Hematopoietic multipotent progenitor cell treated with erythropoietin and hydrocortisone succinate and interleukin-3 and kit ligand, for 17 days (in vitro differentiated cells): ENCODE measurements around the gene CACNG5.

Experiments
- DNase-seq: peaks from one replicate; pipeline ENCODE4 v3.0.0-alpha.2; 2015; ENCODE audit warnings: low spot score

Gene CACNG5

GRCh38 chr17:66826856-66827255 lies 8.1 kb upstream of the CACNG5 start:
- DNase-seq: no peak

GRCh38 chr17:66829386-66829864 lies 5.5 kb upstream of the CACNG5 start:
- DNase-seq: no peak

GRCh38 chr17:66829883-66830282 lies 5.0 kb upstream of the CACNG5 start:
- DNase-seq: no peak

- DNase-seq: no peak
Observed at GRCh38 chr17:66830451-66830850, 4.5 kb upstream of the CACNG5 start.

- no peak for DNase-seq
Observed at GRCh38 chr17:66831383-66832210, 3.3 kb upstream of the CACNG5 start.

- DNase-seq: no peak
Observed at GRCh38 chr17:66833201-66833600, 1.7 kb upstream of the CACNG5 start.

GRCh38 chr17:66834426-66834918 lies 445 bp upstream of the CACNG5 start:
- no peak for DNase-seq

GRCh38 chr17:66835476-66835875 lies 559 bp downstream of the CACNG5 start:
- DNase-seq: no peak

- DNase-seq: no peak
Observed at GRCh38 chr17:66836063-66837005, 1.4 kb downstream of the CACNG5 start.

GRCh38 chr17:66837226-66837625 lies 2.3 kb downstream of the CACNG5 start:
- no peak for DNase-seq

GRCh38 chr17:66837885-66838665 lies 3.2 kb downstream of the CACNG5 start:
- DNase-seq: no peak

- no peak for DNase-seq
Observed at GRCh38 chr17:66839616-66840015, 4.7 kb downstream of the CACNG5 start.

GRCh38 chr17:66840061-66840460 lies 5.1 kb downstream of the CACNG5 start:
- no peak for DNase-seq

- no peak for DNase-seq
Observed at GRCh38 chr17:66841328-66841727, 6.4 kb downstream of the CACNG5 start.

- no peak for DNase-seq
Observed at GRCh38 chr17:66841744-66842143, 6.8 kb downstream of the CACNG5 start.

GRCh38 chr17:66842505-66842904 lies 7.6 kb downstream of the CACNG5 start:
- DNase-seq: no peak

GRCh38 chr17:66842959-66843358 lies 8.0 kb downstream of the CACNG5 start:
- no peak for DNase-seq

GRCh38 chr17:66843627-66844026 lies 8.7 kb downstream of the CACNG5 start:
- no peak for DNase-seq

- DNase-seq: no peak
Observed at GRCh38 chr17:66847704-66848103, 12.8 kb downstream of the CACNG5 start.

GRCh38 chr17:66848496-66848895 lies 13.6 kb downstream of the CACNG5 start:
- no peak for DNase-seq

- DNase-seq: no peak
Observed at GRCh38 chr17:66849032-66849655, 14.2 kb downstream of the CACNG5 start.
